CD4-positive, alpha-beta memory T cell (primary cell): ENCODE results near the gene ZNF628. TPM values are rescaled to one million over a fixed set of nuclear protein-coding genes. Genes with fewer than 3 reads are reported as not detected.

Experiments
- CTCF ChIA-PET: fragments of 350-600 bp; sonication (Branson Sonifier 250); formaldehyde crosslinking; loops from one replicate; lab custom pipeline; 2021; ENCODE audit warnings: inconsistent platforms; ENCODE audit not compliant: partially characterized antibody; lab: Charles Lee
- POLR2A ChIA-PET: fragments of 350-600 bp; sonication (Branson Sonifier 250); formaldehyde crosslinking; loops from one replicate; lab custom pipeline; 2021; ENCODE audit not compliant: partially characterized antibody; lab: Charles Lee
- DNase-seq, 5 donors: peaks; one replicate each; pipeline versions ENCODE4 v3.0.0 to v3.0.0-alpha.2; 2020 to 2022; ENCODE audit warnings: mixed read lengths in 1 of 5
- H3K27ac ChIP-seq: one replicate; pipeline ENCODE4 v1.7.0; 2013; ENCODE audit warnings: low read depth, low read length
- H3K27me3 ChIP-seq: 2 replicates; pipeline ENCODE4 v1.7.0; 2013; ENCODE audit warnings: mild to moderate bottlenecking, low read length, moderate library complexity; ENCODE audit not compliant: insufficient read depth
- H3K36me3 ChIP-seq: 2 replicates; pipeline ENCODE4 v1.7.0; 2013; ENCODE audit warnings: mild to moderate bottlenecking, low read length, moderate library complexity; ENCODE audit not compliant: insufficient read depth
- H3K4me1 ChIP-seq: 2 replicates; pipeline ENCODE4 v1.7.0; 2013; ENCODE audit warnings: mild to moderate bottlenecking, low read length, moderate library complexity; ENCODE audit not compliant: insufficient read depth
- H3K4me3 ChIP-seq, 2 donors: one replicate each; pipeline ENCODE4 v1.7.0; 2013; ENCODE audit warnings: low read length in 2 of 2, mild to moderate bottlenecking in 1 of 2
- H3K9me3 ChIP-seq, 2 donors: one replicate each; pipeline ENCODE4 v1.7.0; 2013; ENCODE audit warnings: low read length in 2 of 2, control low read depth in 1 of 2; ENCODE audit not compliant: control insufficient read depth in 1 of 2
- H3K27ac Mint-ChIP-seq, 7 donors: one replicate each; pipeline ENCODE4 v1.8.0; 2020 to 2021; ENCODE audit warnings: mixed read lengths in 7 of 7, mild to moderate bottlenecking in 6 of 7, inconsistent platforms in 3 of 7, moderate library complexity in 3 of 7
- H3K27me3 Mint-ChIP-seq, 2 donors: one replicate each; pipeline ENCODE4 v1.8.0; 2020 to 2021; ENCODE audit warnings: mixed read lengths in 2 of 2
- H3K36me3 Mint-ChIP-seq, 2 donors: one replicate each; pipeline ENCODE4 v1.8.0; 2020 to 2021; ENCODE audit warnings: mixed read lengths in 2 of 2, inconsistent platforms in 1 of 2, mild to moderate bottlenecking in 1 of 2
- H3K4me1 Mint-ChIP-seq, 4 donors: one replicate each; pipeline ENCODE4 v1.8.0; 2020 to 2021; ENCODE audit warnings: mixed read lengths in 4 of 4, mild to moderate bottlenecking in 1 of 4
- H3K4me3 Mint-ChIP-seq, 8 donors: one replicate each; pipeline ENCODE4 v1.8.0; 2020 to 2021; ENCODE audit warnings: mixed read lengths in 8 of 8, mild to moderate bottlenecking in 7 of 8, moderate library complexity in 6 of 8, inconsistent platforms in 3 of 8
- H3K9me3 Mint-ChIP-seq, 8 donors: one replicate each; pipeline ENCODE4 v1.8.0; 2020 to 2021; ENCODE audit warnings: mixed read lengths in 8 of 8, mild to moderate bottlenecking in 5 of 8, inconsistent platforms in 3 of 8, moderate library complexity in 1 of 8
- intact Hi-C: fragments of 100-400 bp; cut with micrococcal nuclease; formaldehyde crosslinking; loops from one replicate; pipeline ENCODE4 v1.15.1; 2023
- polyA plus RNA-seq, 2 donors: library from polyadenylated mRNA; unstranded; fragments of 300-500 nt; fragmentation: Illumina TruSeq; gene quantifications; one replicate each; pipeline ENCODE4 v1.2.3, GENCODE V29; 2021
- total RNA-seq, 2 experiments: library from RNA; stranded (reverse); gene quantifications; one replicate each; pipeline ENCODE4 v1.2.3, GENCODE V29; 2021

The ZNF628 gene
- total and polyA plus RNA-seq, 4 experiments from 2014 or later = 0.47 to 9.1 (median 8.1) TPM; not detected in 1

GRCh38 chr19:55526216-55527196 lies 50.1 kb downstream of the ZNF628 start:
- H3K4me3 Mint-ChIP-seq = no peak overlapping the region
- DNase-seq = no peak
- H3K9me3 ChIP-seq = no peaks in the 10 kb centered on the region
- ChIA-PET POLR2A (no interaction called here), CTCF (no interaction called here)
- no peak overlapping the region for H3K27ac Mint-ChIP-seq
- no peaks in the 10 kb centered on the region for H3K9me3 Mint-ChIP-seq
- H3K4me3 ChIP-seq = no peak overlapping the region
- H3K27ac ChIP-seq = no peak overlapping the region
- no peaks in the 10 kb centered on the region for H3K4me1 Mint-ChIP-seq
- intact Hi-C loops = no loop called here
- peaks cover 2 to 3% of the 10 kb centered on the region in 2 donors for H3K27me3 Mint-ChIP-seq
- no peaks in the 10 kb centered on the region for H3K4me1 ChIP-seq
- H3K27me3 ChIP-seq = no peaks in the 10 kb centered on the region
- no peaks in the 10 kb centered on the region for H3K36me3 ChIP-seq
- no peaks in the 10 kb centered on the region for H3K36me3 Mint-ChIP-seq

GRCh38 chr19:55527197-55528029 lies 51.0 kb downstream of the ZNF628 start:
- no peaks in the 10 kb centered on the region for H3K9me3 Mint-ChIP-seq
- DNase-seq = no peak
- CTCF ChIA-PET = no interaction called here
- H3K4me1 Mint-ChIP-seq = no peaks in the 10 kb centered on the region
- no peak overlapping the region for H3K27ac Mint-ChIP-seq
- intact Hi-C loops = no loop called here
- Histone ChIP-seq H3K9me3 (no peaks in the 10 kb centered on the region), H3K27me3 (no peaks in the 10 kb centered on the region), H3K36me3 (no peaks in the 10 kb centered on the region), H3K27ac (no peak overlapping the region), H3K4me3 (no peak overlapping the region), H3K4me1 (no peaks in the 10 kb centered on the region)
- no peaks in the 10 kb centered on the region for H3K36me3 Mint-ChIP-seq
- POLR2A ChIA-PET = no interaction called here
- no peak overlapping the region for H3K4me3 Mint-ChIP-seq
- H3K27me3 Mint-ChIP-seq = peaks cover 0 to 3% of the 10 kb centered on the region in 2 donors

- intact Hi-C loops = no loop called here
- peaks cover 2 to 3% of the 10 kb centered on the region in 2 donors for H3K27me3 Mint-ChIP-seq
- Histone ChIP-seq H3K9me3 (no peaks in the 10 kb centered on the region), H3K4me3 (no peak overlapping the region), H3K27me3 (no peaks in the 10 kb centered on the region), H3K4me1 (no peaks in the 10 kb centered on the region), H3K27ac (no peak overlapping the region), H3K36me3 (no peaks in the 10 kb centered on the region)
- H3K27ac Mint-ChIP-seq = no peak overlapping the region
- H3K4me1 Mint-ChIP-seq = no peaks in the 10 kb centered on the region
- POLR2A ChIA-PET = no interaction called here
- H3K4me3 Mint-ChIP-seq = no peak overlapping the region
- no peaks in the 10 kb centered on the region for H3K36me3 Mint-ChIP-seq
- no peaks in the 10 kb centered on the region for H3K9me3 Mint-ChIP-seq
- no peak for DNase-seq
- CTCF ChIA-PET = no interaction called here
Measured at GRCh38 chr19:55528030-55528803, 51.8 kb downstream of the ZNF628 start.

GRCh38 chr19:55529636-55530234 lies 53.3 kb downstream of the ZNF628 start:
- no peak overlapping the region for H3K4me3 Mint-ChIP-seq
- Histone ChIP-seq H3K27me3 (no peaks in the 10 kb centered on the region), H3K27ac (no peak overlapping the region), H3K36me3 (no peaks in the 10 kb centered on the region), H3K9me3 (no peaks in the 10 kb centered on the region), H3K4me1 (no peaks in the 10 kb centered on the region), H3K4me3 (no peak overlapping the region)
- H3K9me3 Mint-ChIP-seq = no peaks in the 10 kb centered on the region
- H3K27ac Mint-ChIP-seq = no peak overlapping the region
- CTCF ChIA-PET = no interaction called here
- H3K4me1 Mint-ChIP-seq = no peaks in the 10 kb centered on the region
- intact Hi-C loops = no loop called here
- no peaks in the 10 kb centered on the region for H3K36me3 Mint-ChIP-seq
- POLR2A ChIA-PET = no interaction called here
- DNase-seq = no peak
- peaks cover 2 to 5% of the 10 kb centered on the region in 2 donors for H3K27me3 Mint-ChIP-seq

- Histone ChIP-seq H3K36me3 (no peaks in the 10 kb centered on the region), H3K4me3 (no peak overlapping the region), H3K27me3 (no peaks in the 10 kb centered on the region), H3K27ac (no peak overlapping the region), H3K9me3 (no peaks in the 10 kb centered on the region), H3K4me1 (no peaks in the 10 kb centered on the region)
- ChIA-PET POLR2A (no interaction called here), CTCF (no interaction called here)
- Mint-ChIP-seq H3K27me3 (peaks cover 2 to 4% of the 10 kb centered on the region in 2 donors), H3K36me3 (no peaks in the 10 kb centered on the region), H3K4me1 (no peaks in the 10 kb centered on the region), H3K9me3 (no peaks in the 10 kb centered on the region), H3K27ac (no peak overlapping the region), H3K4me3 (no peak overlapping the region)
- no peak for DNase-seq
- intact Hi-C loops = no loop called here
Measured at GRCh38 chr19:55530996-55531395, 54.6 kb downstream of the ZNF628 start.
